HepG2 (cell line): ENCODE data around the gene SECTM1. TPM values are rescaled to one million over a fixed set of nuclear protein-coding genes. Genes with fewer than 3 reads are reported as not detected.
A peak's percentile ranks its signal among the peaks of the same experiment; 100 is the strongest.

Experiments used
- BHLHE40 ChIP-seq: IDR thresholded peaks from 2 replicates; pipeline ENCODE4 v1.6.1; 2011; ENCODE audit warnings: low read length, improper control_type of control experiment
- CERS6 ChIP-seq: sonication (generic); formaldehyde crosslinking; IDR thresholded peaks from 2 replicates; pipeline ENCODE4 v1.5.0; 2020; ENCODE audit warnings: missing genetic modification reagents
- GABPB1 ChIP-seq: IDR thresholded peaks from 2 replicates; pipeline ENCODE4 v1.6.1; 2016; ENCODE audit warnings: mild to moderate bottlenecking, missing genetic modification reagents, moderate library complexity, missing compliant biosample characterization
- GZF1 ChIP-seq: sonication (generic); formaldehyde crosslinking; IDR thresholded peaks from 2 replicates; pipeline ENCODE4 v1.5.1; 2020; ENCODE audit warnings: mild to moderate bottlenecking, missing genetic modification reagents
- HIC2 ChIP-seq: sonication (generic); formaldehyde crosslinking; IDR thresholded peaks from 2 replicates; pipeline ENCODE4 v1.9.0; 2022; ENCODE audit warnings: low read depth, missing genetic modification reagents
- HMGXB4 ChIP-seq, 2 experiments: sonication (generic) in 1 of 2; formaldehyde crosslinking in 1 of 2; IDR thresholded peaks; 2 replicates each; pipeline versions ENCODE4 v1.4.0 to v1.6.1; 2018 to 2020; ENCODE audit warnings: missing genetic modification reagents in 2 of 2, borderline replicate concordance in 1 of 2, low read depth in 1 of 2, mild to moderate bottlenecking in 1 of 2, missing biosample characterization in 1 of 2
- MBNL3 ChIP-seq: fragments of 250-450 bp; sonication (Bioruptor Pico); conservative IDR thresholded peaks from 2 replicates; pipeline ENCODE4 v1.8.0; 2022; ENCODE audit warnings: mild to moderate bottlenecking, inconsistent platforms
- NAIF1 ChIP-seq: sonication (generic); formaldehyde crosslinking; IDR thresholded peaks from 2 replicates; pipeline ENCODE4 v1.5.0; 2020; ENCODE audit warnings: mild to moderate bottlenecking, missing genetic modification reagents, borderline replicate concordance
- PLSCR1 ChIP-seq: sonication (generic); formaldehyde crosslinking; IDR thresholded peaks from 2 replicates; pipeline ENCODE4 v1.5.0; 2020; ENCODE audit warnings: missing genetic modification reagents, mild to moderate bottlenecking, borderline replicate concordance
- SIX4 ChIP-seq: sonication (generic); formaldehyde crosslinking; IDR thresholded peaks from 2 replicates; pipeline ENCODE4 v1.4.0; 2020; ENCODE audit warnings: missing genetic modification reagents
- SKIL ChIP-seq: sonication (generic); formaldehyde crosslinking; IDR thresholded peaks from 2 replicates; pipeline ENCODE4 v1.8.0; 2022; ENCODE audit warnings: missing genetic modification reagents, mild to moderate bottlenecking, moderate library complexity, borderline replicate concordance
- SP4 ChIP-seq: sonication (generic); formaldehyde crosslinking; IDR thresholded peaks from 2 replicates; pipeline ENCODE4 v1.8.1; 2023; ENCODE audit warnings: mild to moderate bottlenecking, missing genetic modification reagents
- ZNF510 ChIP-seq: sonication (generic); formaldehyde crosslinking; IDR thresholded peaks from 2 replicates; pipeline ENCODE4 v1.4.0; 2020; ENCODE audit warnings: low read depth, mild to moderate bottlenecking, missing genetic modification reagents
- ZNF567 ChIP-seq: sonication (generic); formaldehyde crosslinking; IDR thresholded peaks from 2 replicates; pipeline ENCODE4 v1.8.1; 2023; ENCODE audit warnings: mild to moderate bottlenecking, missing genetic modification reagents, borderline replicate concordance
- ZNF614 ChIP-seq: IDR thresholded peaks from 2 replicates; pipeline ENCODE4 v1.6.1; 2018; ENCODE audit warnings: missing biosample characterization, missing genetic modification reagents, inconsistent platforms, borderline replicate concordance
- ZNF781 ChIP-seq: sonication (generic); formaldehyde crosslinking; IDR thresholded peaks from 2 replicates; pipeline ENCODE4 v1.5.1; 2020; ENCODE audit warnings: borderline replicate concordance, mild to moderate bottlenecking, missing genetic modification reagents; ENCODE audit errors: not compliant biosample characterization
- ZUFSP ChIP-seq: sonication (generic); formaldehyde crosslinking; IDR thresholded peaks from 2 replicates; pipeline ENCODE4 v1.9.0; 2021; ENCODE audit warnings: missing genetic modification reagents, mild to moderate bottlenecking, borderline replicate concordance
- polyA plus RNA-seq, 8 experiments: library from polyadenylated mRNA; depleted of rRNA in 3 of 8; stranded (reverse) in 7 of 8; unstranded in 1 of 8; fragments of >200 nt; fragmentation: Illumina TruSeq in 4 of 8; extraction: Trizol in 4 of 8; gene quantifications; 2 replicates each; pipeline versions ENCODE4 v1.2.1 to v1.2.3, GENCODE V29; 2011 to 2016; ENCODE audit warnings: low read depth in 4 of 8, missing spikeins in 1 of 8, mixed read lengths in 1 of 8; ENCODE audit not compliant: insufficient read depth in 1 of 8
- total RNA-seq, 5 experiments: library from RNA; depleted of rRNA; stranded (reverse); fragments of >200 nt; fragmentation: Illumina TruSeq; extraction: Trizol; gene quantifications; 2 replicates each; pipeline ENCODE4 v1.2.3, GENCODE V29; 2016; ENCODE audit warnings: low read depth in 1 of 5

SECTM1 gene
- total and polyA plus RNA-seq, 2 of the 13 experiments (the other 11 are each of a cell fraction or from before 2014, with no cell fraction given), result 3.5 to 5.3 TPM

- TF ChIP-seq SIX4 (CRISPR knock-in tag), result no peak
- peak; percentile 57 for TF ChIP-seq GABPB1 (CRISPR knock-in tag)
- peak; percentile 68 to 70; a peak in 2 of 4 replicates for TF ChIP-seq HMGXB4 (CRISPR knock-in tag; IDR thresholded peaks at IDR 0.05; ENCODE audit: borderline replicate concordance in 1 of 2, low read depth in 1 of 2)
- TF ChIP-seq GZF1 (CRISPR knock-in tag), result peak; percentile 67; the same call in 1 of the 2 replicates
- TF ChIP-seq SKIL, result peak; percentile 33; the same call in 1 of the 2 replicates
- no peak for TF ChIP-seq MBNL3 (CRISPR knock-in tag)
- TF ChIP-seq SP4 (CRISPR knock-in tag), result peak; percentile 76
- peak; percentile 94 for TF ChIP-seq ZNF781 (CRISPR knock-in tag)
- peak; percentile 87; the same call in 1 of the 2 replicates for TF ChIP-seq ZNF614
- 0 out of 2 replicates have a peak, but pooled peaks have one; percentile 24 for TF ChIP-seq HIC2
- TF ChIP-seq NAIF1 (CRISPR knock-in tag), result no peak; the same call in 1 of the 2 replicates
- TF ChIP-seq ZNF510, result 0 out of 2 replicates have a peak, but pooled peaks have one; percentile 79
- TF ChIP-seq CERS6 (CRISPR knock-in tag), result peak; percentile 71; the same call in 1 of the 2 replicates
- TF ChIP-seq ZUFSP (CRISPR knock-in tag), result no peak
- 0 out of 2 replicates have a peak, but pooled peaks have one; percentile 94 for TF ChIP-seq ZNF567 (CRISPR knock-in tag)
- no peak for TF ChIP-seq BHLHE40
- no peak for TF ChIP-seq PLSCR1 (CRISPR knock-in tag)
These were observed 37.1 kb upstream of the SECTM1 start (continued) for GRCh38 chr17:82370471-82371332.
